ENCODE measurements around the gene CLK2.
"Not testable (repeated sequence)": the region's sequence is repeated elsewhere in the genome, so short reads cannot be mapped to it uniquely, and the experiment has no call there.

CLK2 gene

GRCh38 chr1:155254228-155254713 lies 19.0 kb downstream of the CLK2 start:
- H3K36me3 ChIP-seq (ENCODE audit: control insufficient read depth in 1 of 2, insufficient read depth in 2 of 2, low read length in 2 of 2) = peaks cover 11 to 16% of the 10 kb centered on the region in 2 donors
- no peaks in the 10 kb centered on the region for H3K27me3 ChIP-seq (ENCODE audit: control insufficient read depth in 1 of 2, insufficient read depth in 2 of 2, low read length in 2 of 2)
- no peak overlapping the region for H3K27ac ChIP-seq (ENCODE audit: low read depth, low read length)
- no peaks in the 10 kb centered on the region for H3K9me3 ChIP-seq (ENCODE audit: control insufficient read depth in 1 of 2, low read length in 2 of 2)
- H3K4me1 ChIP-seq (ENCODE audit: control insufficient read depth in 1 of 2, insufficient read depth in 2 of 2, low read length in 2 of 2) = peaks cover 29% of the 10 kb centered on the region in 2 donors
- peak overlapping the region; percentile 89 to 98 for H3K9ac ChIP-seq (ENCODE audit: low read depth in 1 of 2, low read length in 2 of 2)
- peak overlapping the region; percentile 77 to 87 for H3K4me3 ChIP-seq (ENCODE audit: low read depth in 1 of 2, low read length in 2 of 2)

- peaks cover 29% of the 10 kb centered on the region in 2 donors for H3K4me1 ChIP-seq (ENCODE audit: control insufficient read depth in 1 of 2, insufficient read depth in 2 of 2, low read length in 2 of 2)
These were observed 19.5 kb downstream of the CLK2 start for GRCh38 chr1:155253797-155254196.

GRCh38 chr1:155253208-155253607 lies 20.1 kb downstream of the CLK2 start:
- Histone ChIP-seq H3K27ac (ENCODE audit: low read depth, low read length) (no peak overlapping the region), H3K36me3 (ENCODE audit: control insufficient read depth in 1 of 2, insufficient read depth in 2 of 2, low read length in 2 of 2) (peaks cover 8 to 12% of the 10 kb centered on the region in 2 donors), H3K27me3 (ENCODE audit: control insufficient read depth in 1 of 2, insufficient read depth in 2 of 2, low read length in 2 of 2) (no peaks in the 10 kb centered on the region), H3K4me1 (ENCODE audit: control insufficient read depth in 1 of 2, insufficient read depth in 2 of 2, low read length in 2 of 2) (peaks cover 29% of the 10 kb centered on the region in 2 donors), H3K9ac (ENCODE audit: low read depth in 1 of 2, low read length in 2 of 2) (no peak overlapping the region), H3K9me3 (ENCODE audit: control insufficient read depth in 1 of 2, low read length in 2 of 2) (no peaks in the 10 kb centered on the region), H3K4me3 (ENCODE audit: low read depth in 1 of 2, low read length in 2 of 2) (no peak overlapping the region)

More at GRCh38 chr1:155253797-155254196, 19.5 kb downstream of the CLK2 start:
- H3K36me3 ChIP-seq (ENCODE audit: control insufficient read depth in 1 of 2, insufficient read depth in 2 of 2, low read length in 2 of 2) = peaks cover 11 to 16% of the 10 kb centered on the region in 2 donors
- H3K9ac ChIP-seq (ENCODE audit: low read depth in 1 of 2, low read length in 2 of 2) = no peak overlapping the region
- H3K27ac ChIP-seq (ENCODE audit: low read depth, low read length) = no peak overlapping the region
- H3K27me3 ChIP-seq (ENCODE audit: control insufficient read depth in 1 of 2, insufficient read depth in 2 of 2, low read length in 2 of 2) = no peaks in the 10 kb centered on the region
- H3K4me3 ChIP-seq (ENCODE audit: low read depth in 1 of 2, low read length in 2 of 2) = peak overlapping the region; percentile 77 to 87
- no peaks in the 10 kb centered on the region for H3K9me3 ChIP-seq (ENCODE audit: control insufficient read depth in 1 of 2, low read length in 2 of 2)

GRCh38 chr1:155251566-155251965 lies 21.7 kb downstream of the CLK2 start:
- H3K4me3 ChIP-seq (ENCODE audit: low read depth in 1 of 2, low read length in 2 of 2) = no peak overlapping the region
- no peak overlapping the region for H3K9ac ChIP-seq (ENCODE audit: low read depth in 1 of 2, low read length in 2 of 2)
- no peaks in the 10 kb centered on the region for H3K9me3 ChIP-seq (ENCODE audit: control insufficient read depth in 1 of 2, low read length in 2 of 2)
- H3K36me3 ChIP-seq (ENCODE audit: control insufficient read depth in 1 of 2, insufficient read depth in 2 of 2, low read length in 2 of 2) = peaks cover under 1 to 7% of the 10 kb centered on the region in 2 donors
- no peaks in the 10 kb centered on the region for H3K27me3 ChIP-seq (ENCODE audit: control insufficient read depth in 1 of 2, insufficient read depth in 2 of 2, low read length in 2 of 2)
- peaks cover 26 to 29% of the 10 kb centered on the region in 2 donors for H3K4me1 ChIP-seq (ENCODE audit: control insufficient read depth in 1 of 2, insufficient read depth in 2 of 2, low read length in 2 of 2)
- H3K27ac ChIP-seq (ENCODE audit: low read depth, low read length) = no peak overlapping the region

- Histone ChIP-seq H3K27me3 (ENCODE audit: control insufficient read depth in 1 of 2, insufficient read depth in 2 of 2, low read length in 2 of 2) (no peaks in the 10 kb centered on the region), H3K4me3 (ENCODE audit: low read depth in 1 of 2, low read length in 2 of 2) (peak overlapping the region; percentile 43 to 61), H3K9ac (ENCODE audit: low read depth in 1 of 2, low read length in 2 of 2) (peak overlapping the region; percentile 65 to 66), H3K27ac (ENCODE audit: low read depth, low read length) (no peak overlapping the region), H3K4me1 (ENCODE audit: control insufficient read depth in 1 of 2, insufficient read depth in 2 of 2, low read length in 2 of 2) (peaks cover 19 to 22% of the 10 kb centered on the region in 2 donors), H3K36me3 (ENCODE audit: control insufficient read depth in 1 of 2, insufficient read depth in 2 of 2, low read length in 2 of 2) (peaks cover 0 to 7% of the 10 kb centered on the region in 2 donors), H3K9me3 (ENCODE audit: control insufficient read depth in 1 of 2, low read length in 2 of 2) (no peaks in the 10 kb centered on the region)
These were observed 22.5 kb downstream of the CLK2 start for GRCh38 chr1:155250633-155251449.

GRCh38 chr1:155250246-155250632 lies 23.1 kb downstream of the CLK2 start:
- peak overlapping the region; percentile 65 to 66 for H3K9ac ChIP-seq (ENCODE audit: low read depth in 1 of 2, low read length in 2 of 2)
- H3K27ac ChIP-seq (ENCODE audit: low read depth, low read length) = no peak overlapping the region

GRCh38 chr1:155247667-155248553 lies 25.4 kb downstream of the CLK2 start:
- Histone ChIP-seq H3K27ac (ENCODE audit: low read depth, low read length) (no peak overlapping the region), H3K9me3 (ENCODE audit: control insufficient read depth in 1 of 2, low read length in 2 of 2) (no peaks in the 10 kb centered on the region), H3K4me1 (ENCODE audit: control insufficient read depth in 1 of 2, insufficient read depth in 2 of 2, low read length in 2 of 2) (peaks cover 4 to 28% of the 10 kb centered on the region in 2 donors)

More at GRCh38 chr1:155250246-155250632, 23.1 kb downstream of the CLK2 start:
- H3K36me3 ChIP-seq (ENCODE audit: control insufficient read depth in 1 of 2, insufficient read depth in 2 of 2, low read length in 2 of 2) = peaks cover 0 to 7% of the 10 kb centered on the region in 2 donors
- no peaks in the 10 kb centered on the region for H3K27me3 ChIP-seq (ENCODE audit: control insufficient read depth in 1 of 2, insufficient read depth in 2 of 2, low read length in 2 of 2)
- peak overlapping the region; percentile 43 to 61 for H3K4me3 ChIP-seq (ENCODE audit: low read depth in 1 of 2, low read length in 2 of 2)
- H3K9me3 ChIP-seq (ENCODE audit: control insufficient read depth in 1 of 2, low read length in 2 of 2) = no peaks in the 10 kb centered on the region
- peaks cover 16 to 26% of the 10 kb centered on the region in 2 donors for H3K4me1 ChIP-seq (ENCODE audit: control insufficient read depth in 1 of 2, insufficient read depth in 2 of 2, low read length in 2 of 2)

GRCh38 chr1:155246796-155247195 lies 26.5 kb downstream of the CLK2 start:
- not testable (repeated sequence) for H3K27me3 ChIP-seq (ENCODE audit: control insufficient read depth in 1 of 2, insufficient read depth in 2 of 2, low read length in 2 of 2); H3K36me3 ChIP-seq (ENCODE audit: control insufficient read depth in 1 of 2, insufficient read depth in 2 of 2, low read length in 2 of 2); H3K9me3 ChIP-seq (ENCODE audit: control insufficient read depth in 1 of 2, low read length in 2 of 2); H3K9ac ChIP-seq (ENCODE audit: low read depth in 1 of 2, low read length in 2 of 2); H3K27ac ChIP-seq (ENCODE audit: low read depth, low read length); H3K4me3 ChIP-seq (ENCODE audit: low read depth in 1 of 2, low read length in 2 of 2)
- H3K4me1 ChIP-seq (ENCODE audit: control insufficient read depth in 1 of 2, insufficient read depth in 2 of 2, low read length in 2 of 2) = peaks cover 6 to 30% of the 10 kb centered on the region in 2 donors

More at GRCh38 chr1:155247667-155248553, 25.4 kb downstream of the CLK2 start:
- Histone ChIP-seq H3K36me3 (ENCODE audit: control insufficient read depth in 1 of 2, insufficient read depth in 2 of 2, low read length in 2 of 2) (peaks cover 0 to 7% of the 10 kb centered on the region in 2 donors), H3K9ac (ENCODE audit: low read depth in 1 of 2, low read length in 2 of 2) (no peak overlapping the region), H3K27me3 (ENCODE audit: control insufficient read depth in 1 of 2, insufficient read depth in 2 of 2, low read length in 2 of 2) (no peaks in the 10 kb centered on the region), H3K4me3 (ENCODE audit: low read depth in 1 of 2, low read length in 2 of 2) (no peak overlapping the region)

GRCh38 chr1:155245163-155245524 lies 28.2 kb downstream of the CLK2 start:
- peaks cover 9 to 36% of the 10 kb centered on the region in 2 donors for H3K4me1 ChIP-seq (ENCODE audit: control insufficient read depth in 1 of 2, insufficient read depth in 2 of 2, low read length in 2 of 2)
- peak overlapping the region; percentile 16 for H3K27ac ChIP-seq (ENCODE audit: low read depth, low read length)
- no peaks in the 10 kb centered on the region for H3K9me3 ChIP-seq (ENCODE audit: control insufficient read depth in 1 of 2, low read length in 2 of 2)
- peak overlapping the region; percentile 51 to 66 for H3K9ac ChIP-seq (ENCODE audit: low read depth in 1 of 2, low read length in 2 of 2)
- H3K4me3 ChIP-seq (ENCODE audit: low read depth in 1 of 2, low read length in 2 of 2) = peak overlapping the region; percentile 68 to 86
- peaks cover 0 to 7% of the 10 kb centered on the region in 2 donors for H3K36me3 ChIP-seq (ENCODE audit: control insufficient read depth in 1 of 2, insufficient read depth in 2 of 2, low read length in 2 of 2)
- H3K27me3 ChIP-seq (ENCODE audit: control insufficient read depth in 1 of 2, insufficient read depth in 2 of 2, low read length in 2 of 2) = no peaks in the 10 kb centered on the region

Measured in duodenal mucosa (tissue), 2 donors.